SHP77 (cell line): ENCODE results near the gene CLDN20.
"Not testable (repeated sequence)": the region's sequence is repeated elsewhere in the genome, so short reads cannot be mapped to it uniquely, and the experiment has no call there.

Experiments used
- DNase-seq, 2 experiments: peaks; one replicate each; lab custom pipeline; 2025; lab: John Stamatoyannopoulos, UW

The CLDN20 gene

GRCh38 chr6:155245193-155245592 lies 18.6 kb upstream of the CLDN20 start:
- no peak for DNase-seq

GRCh38 chr6:155245831-155246230 lies 18.0 kb upstream of the CLDN20 start:
- DNase-seq: no peak

- DNase-seq: no peak
Measured at GRCh38 chr6:155246825-155247224, 17.0 kb upstream of the CLDN20 start.

- DNase-seq: no peak
Measured at GRCh38 chr6:155247618-155248007, 16.2 kb upstream of the CLDN20 start.

- no peak for DNase-seq
Measured at GRCh38 chr6:155248008-155249001, 15.5 kb upstream of the CLDN20 start.

GRCh38 chr6:155250701-155251381 lies 13.0 kb upstream of the CLDN20 start:
- DNase-seq: no peak

- DNase-seq: no peak
Measured at GRCh38 chr6:155252581-155252980, 11.2 kb upstream of the CLDN20 start.

- no peak for DNase-seq
Measured at GRCh38 chr6:155253337-155253736, 10.5 kb upstream of the CLDN20 start.

- no peak for DNase-seq
Measured at GRCh38 chr6:155254139-155254538, 9.7 kb upstream of the CLDN20 start.

- no peak for DNase-seq
Measured at GRCh38 chr6:155256122-155256795, 7.6 kb upstream of the CLDN20 start.

- DNase-seq: no peak
Measured at GRCh38 chr6:155257796-155258195, 6.0 kb upstream of the CLDN20 start.

GRCh38 chr6:155259204-155259603 lies 4.6 kb upstream of the CLDN20 start:
- DNase-seq: no peak

GRCh38 chr6:155259897-155260296 lies 3.9 kb upstream of the CLDN20 start:
- DNase-seq: no peak

- no peak for DNase-seq
Measured at GRCh38 chr6:155260686-155261085, 3.1 kb upstream of the CLDN20 start.

- DNase-seq: no peak
Measured at GRCh38 chr6:155261111-155261900, 2.5 kb upstream of the CLDN20 start.

- DNase-seq: no peak
Measured at GRCh38 chr6:155262655-155263054, 1.2 kb upstream of the CLDN20 start.

GRCh38 chr6:155264693-155265320 lies 994 bp downstream of the CLDN20 start:
- no peak for DNase-seq

GRCh38 chr6:155265843-155266535 lies 2.2 kb downstream of the CLDN20 start:
- no peak for DNase-seq

GRCh38 chr6:155267411-155267810 lies 3.6 kb downstream of the CLDN20 start:
- no peak for DNase-seq

- DNase-seq: not testable (repeated sequence)
Measured at GRCh38 chr6:155268088-155268867, 4.5 kb downstream of the CLDN20 start.
